ENCODE data around the gene CRTC1. TPM values are rescaled to one million over a fixed set of nuclear protein-coding genes. Genes with fewer than 3 reads are reported as not detected.

Gene CRTC1
- total RNA-seq, 2 experiments from 2014 or later = 5.6 to 6.3 TPM

DNA sequence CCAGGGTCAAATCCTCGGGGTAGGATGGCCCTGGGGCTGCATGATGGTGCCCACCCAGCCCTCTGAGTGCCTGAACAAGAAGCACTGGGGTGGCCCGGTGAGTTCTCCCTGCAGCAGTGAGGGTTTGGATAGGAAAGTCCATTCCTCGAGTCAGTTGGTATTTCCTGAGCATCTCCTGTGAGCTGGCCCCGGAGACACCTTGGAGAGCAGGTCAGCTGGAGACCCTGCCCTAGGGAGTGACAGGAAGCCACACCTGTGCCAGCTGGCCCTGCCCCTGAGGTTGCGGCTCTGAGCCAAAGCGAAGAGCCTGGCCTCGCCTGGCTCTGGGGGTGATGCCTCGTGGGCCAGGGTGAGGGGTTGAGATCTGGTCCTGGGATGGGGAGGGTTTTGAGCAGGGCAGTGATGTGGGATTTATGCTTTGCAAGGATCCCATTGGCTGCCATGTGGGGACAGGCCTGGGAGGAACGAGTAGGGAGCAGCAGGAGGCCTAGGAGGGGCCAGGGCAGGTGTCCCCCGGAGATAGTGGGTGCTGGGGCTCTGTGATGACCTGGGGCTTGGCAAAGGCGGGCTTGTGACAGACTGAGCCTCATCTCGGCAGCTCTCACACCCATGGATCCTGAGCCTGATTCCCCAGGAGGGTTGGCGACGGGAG, 16.0 kb downstream of the CRTC1 start:
- Mint-ChIP-seq H3K4me1 (ENCODE audit: low read depth) (peaks cover 31% of the 10 kb centered on the region), H3K4me3 (peak overlapping the region; percentile 65), H3K27me3 (no peaks in the 10 kb centered on the region), H3K36me3 (no peaks in the 10 kb centered on the region), H3K9me3 (no peaks in the 10 kb centered on the region), H3K27ac (peak overlapping the region; percentile 26)
- POLR2A ChIA-PET = interaction anchor here (0.6 to 1.0 kb wide), 2 partner anchors 220 to 410 kb away, joined by 4 read pairs; partner anchors contain the start of genes COPE and DDX49
- DNase-seq = no peak
- CTCF ChIA-PET = no interaction called here
- intact Hi-C loops (cut with micrococcal nuclease) = no loop called here

DNA sequence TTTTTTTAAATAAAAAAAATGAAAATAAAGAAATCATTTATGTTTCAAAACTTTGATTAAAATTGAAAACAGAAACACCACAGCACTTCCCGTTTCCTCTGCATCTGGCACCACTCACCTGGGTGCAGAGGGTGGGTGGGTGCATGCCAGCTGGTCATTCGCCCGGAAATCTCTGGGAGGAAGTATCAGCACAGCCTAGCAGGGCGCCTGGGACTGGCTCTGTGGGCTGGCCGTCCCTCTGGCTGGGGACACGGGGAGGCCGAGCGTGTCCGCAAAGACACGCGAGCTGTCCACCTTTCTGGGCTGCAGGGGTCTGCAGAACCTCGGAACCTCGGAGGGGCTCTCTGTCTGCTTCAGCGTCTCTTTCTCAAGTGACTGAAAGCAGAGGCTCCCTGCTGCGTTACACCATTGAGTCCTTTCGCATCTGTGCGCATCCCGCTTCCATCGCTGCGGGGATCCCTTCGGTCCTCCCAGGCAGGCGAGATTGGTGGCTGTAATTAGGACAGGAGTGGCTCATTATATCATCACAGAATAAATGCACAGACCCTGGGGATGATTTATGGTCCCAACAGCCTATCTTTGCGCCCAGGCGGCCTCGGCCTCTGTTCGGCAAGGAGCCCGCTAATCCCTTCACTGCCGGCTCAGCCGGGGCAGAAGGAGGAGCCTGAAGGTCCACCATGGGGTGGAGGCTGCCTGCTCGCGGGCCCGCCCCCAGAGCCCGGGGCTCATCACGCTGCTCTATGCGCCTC, 17.2 kb downstream of the CRTC1 start:
- H3K9me3 Mint-ChIP-seq = no peaks in the 10 kb centered on the region
- peak overlapping the region; percentile 55 for H3K4me3 Mint-ChIP-seq
- peaks cover 31% of the 10 kb centered on the region for H3K4me1 Mint-ChIP-seq (ENCODE audit: low read depth)
- intact Hi-C loops (cut with micrococcal nuclease) = no loop called here
- ChIA-PET CTCF (interaction anchor here (0.8 kb wide), 1 partner anchor 147 kb away, joined by 5 read pairs; no protein-coding TSS in a partner anchor), POLR2A (interaction anchor here (0.6 to 1.0 kb wide), 2 partner anchors 219 to 409 kb away, joined by 4 read pairs; partner anchors contain the start of genes COPE and DDX49)
- peak; percentile 76 for DNase-seq
- H3K36me3 Mint-ChIP-seq = no peaks in the 10 kb centered on the region
- no peaks in the 10 kb centered on the region for H3K27me3 Mint-ChIP-seq
- peak overlapping the region; percentile 28 for H3K27ac Mint-ChIP-seq

DNA sequence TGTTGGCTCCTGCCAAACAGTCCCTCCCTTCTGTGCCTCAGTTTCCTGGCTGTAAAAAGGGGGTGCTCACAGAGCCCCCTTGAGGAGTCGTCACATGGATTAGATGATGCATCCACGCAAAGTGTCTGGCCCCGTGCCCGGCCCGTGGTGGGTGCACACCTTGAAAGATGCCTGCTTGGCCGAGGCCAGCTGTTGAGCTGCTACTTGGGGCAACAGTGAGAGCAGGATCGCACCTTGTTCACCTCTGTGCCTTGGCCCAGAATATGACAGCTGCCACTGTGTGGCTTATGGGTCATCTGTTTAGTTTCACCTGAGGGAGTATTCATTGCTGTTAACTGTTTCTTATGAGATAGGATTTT, 17.7 kb downstream of the CRTC1 start:
- ChIA-PET POLR2A (no interaction called here), CTCF (no interaction called here)
- H3K27me3 Mint-ChIP-seq = no peaks in the 10 kb centered on the region

DNA sequence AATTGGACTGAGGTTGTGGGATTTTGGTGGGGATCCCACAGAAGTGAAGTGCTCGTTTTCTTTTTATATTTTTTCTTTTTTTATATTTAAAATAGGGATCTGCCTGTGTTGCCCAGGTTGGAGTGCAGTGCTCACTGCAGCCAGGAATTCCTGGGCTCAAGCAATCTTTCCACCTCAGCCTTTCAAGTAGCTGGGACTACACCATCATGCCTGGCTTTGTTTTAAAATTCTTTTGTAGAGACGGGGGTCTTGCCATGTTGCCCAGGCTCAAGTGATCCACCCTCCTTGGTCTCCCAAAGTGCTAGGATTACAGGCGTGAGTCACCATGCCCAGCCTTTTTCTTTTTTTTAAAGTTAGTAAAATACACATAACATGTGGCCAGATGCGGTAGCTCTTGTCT, 20.6 kb downstream of the CRTC1 start:
- H3K27ac Mint-ChIP-seq = no peak overlapping the region
- intact Hi-C loops (cut with micrococcal nuclease) = no loop called here
- no peaks in the 10 kb centered on the region for H3K36me3 Mint-ChIP-seq
- no peaks in the 10 kb centered on the region for H3K27me3 Mint-ChIP-seq
- ChIA-PET POLR2A (no interaction called here), CTCF (interaction anchor here (1.0 kb wide), 1 partner anchor 243 kb away, joined by 4 read pairs; no protein-coding TSS in a partner anchor)
- DNase-seq = no peak
- H3K4me3 Mint-ChIP-seq = no peak overlapping the region
- H3K9me3 Mint-ChIP-seq = no peaks in the 10 kb centered on the region
- H3K4me1 Mint-ChIP-seq (ENCODE audit: low read depth) = peaks cover 23% of the 10 kb centered on the region

More for the DNA sequence above, 17.7 kb downstream of the CRTC1 start:
- intact Hi-C loops (cut with micrococcal nuclease) = no loop called here
- DNase-seq = no peak
- Mint-ChIP-seq H3K27ac (no peak overlapping the region), H3K4me1 (ENCODE audit: low read depth) (peaks cover 31% of the 10 kb centered on the region), H3K36me3 (no peaks in the 10 kb centered on the region), H3K9me3 (no peaks in the 10 kb centered on the region), H3K4me3 (peak overlapping the region; percentile 55)

DNA sequence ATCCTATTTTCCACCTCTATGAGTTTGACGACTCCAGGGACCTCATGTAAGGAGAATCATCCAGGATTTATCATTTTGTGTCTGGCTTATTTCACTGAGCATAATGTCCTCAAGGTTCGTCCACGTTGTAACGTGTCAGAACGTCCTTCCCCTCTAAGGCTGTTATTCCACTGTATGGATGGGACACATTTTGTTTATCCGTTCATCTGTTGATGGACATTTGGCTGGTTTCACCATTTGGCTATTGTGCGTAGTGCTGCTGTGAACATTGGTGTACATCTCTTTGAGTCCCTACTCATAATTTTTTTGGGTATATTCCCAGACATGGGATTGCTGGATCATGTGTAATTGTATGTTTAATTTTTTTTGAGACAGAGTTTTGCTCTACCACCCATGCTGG, 21.5 kb downstream of the CRTC1 start:
- no peaks in the 10 kb centered on the region for H3K27me3 Mint-ChIP-seq
- no peak overlapping the region for H3K4me3 Mint-ChIP-seq
- DNase-seq = no peak
- ChIA-PET CTCF (no interaction called here), POLR2A (no interaction called here)
- no peak overlapping the region for H3K27ac Mint-ChIP-seq
- no peaks in the 10 kb centered on the region for H3K36me3 Mint-ChIP-seq
- intact Hi-C loops (cut with micrococcal nuclease) = no loop called here
- peaks cover 13% of the 10 kb centered on the region for H3K4me1 Mint-ChIP-seq (ENCODE audit: low read depth)
- H3K9me3 Mint-ChIP-seq = no peaks in the 10 kb centered on the region

DNA sequence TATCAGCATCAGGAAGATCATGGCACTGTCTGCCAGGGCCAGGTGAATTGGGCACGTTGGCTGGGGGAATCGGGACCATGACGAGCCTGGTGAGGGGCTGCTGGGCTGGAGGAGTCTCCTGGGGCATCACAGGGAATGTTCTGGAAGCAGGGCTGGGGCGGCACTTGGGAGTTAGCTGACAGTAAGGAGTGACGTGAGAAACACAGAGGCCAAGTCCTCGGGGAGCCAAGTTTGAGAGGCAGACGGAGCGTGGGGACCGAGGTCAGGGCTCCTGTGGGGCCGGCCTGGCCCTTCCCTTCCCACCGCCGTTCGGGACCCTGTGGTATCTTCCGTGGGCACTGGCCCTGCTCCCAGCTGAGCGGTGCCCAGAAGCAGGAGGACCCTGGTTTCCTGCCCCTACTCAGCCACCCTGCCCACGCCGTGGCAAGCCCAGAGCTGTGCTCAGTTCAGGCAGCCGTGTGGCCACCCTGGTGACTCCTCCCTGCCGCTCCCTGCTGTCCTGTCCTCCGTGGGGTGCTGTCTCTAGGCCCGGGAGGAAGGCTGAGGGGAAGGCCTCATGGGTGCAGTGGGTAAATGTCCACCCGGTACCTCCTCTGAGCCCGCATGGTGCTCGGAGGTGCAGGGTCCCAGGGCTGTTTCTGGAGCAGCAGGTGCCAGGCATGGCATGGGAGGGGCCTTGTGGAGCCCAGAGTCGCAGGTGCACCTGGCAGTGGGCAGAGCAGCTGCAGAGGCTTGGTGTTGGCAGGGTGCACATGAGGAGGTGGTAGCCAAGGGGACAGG, 25.2 kb downstream of the CRTC1 start:
- ChIA-PET CTCF (no interaction called here), POLR2A (no interaction called here)
- no peaks in the 10 kb centered on the region for H3K4me1 Mint-ChIP-seq (ENCODE audit: low read depth)
- H3K4me3 Mint-ChIP-seq = no peak overlapping the region
- no peaks in the 10 kb centered on the region for H3K9me3 Mint-ChIP-seq
- no peak overlapping the region for H3K27ac Mint-ChIP-seq
- no peak for DNase-seq
- H3K36me3 Mint-ChIP-seq = no peaks in the 10 kb centered on the region
- intact Hi-C loops (cut with micrococcal nuclease) = no loop called here
- H3K27me3 Mint-ChIP-seq = no peaks in the 10 kb centered on the region

DNA sequence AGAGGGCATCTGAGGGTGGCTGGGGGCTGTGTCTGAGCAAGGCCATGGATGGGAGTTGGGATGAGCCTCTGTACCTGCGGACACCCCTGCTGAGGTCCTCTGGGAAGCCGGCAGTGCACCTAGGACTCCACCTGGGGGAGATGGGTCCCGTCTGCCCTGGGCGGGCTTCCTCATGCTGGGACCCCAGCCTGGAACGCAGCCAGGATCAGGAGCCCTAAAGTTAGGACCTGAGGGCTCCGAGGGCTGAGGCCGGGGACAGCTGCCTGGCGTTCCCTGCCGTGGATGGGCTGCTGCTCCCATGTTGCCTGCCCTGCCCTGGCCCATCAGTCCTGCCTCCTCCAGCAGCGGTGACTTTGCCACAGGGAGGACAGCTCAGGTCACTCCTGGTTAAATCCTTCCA, 26.1 kb downstream of the CRTC1 start:
- Mint-ChIP-seq H3K4me1 (ENCODE audit: low read depth) (no peaks in the 10 kb centered on the region), H3K36me3 (no peaks in the 10 kb centered on the region), H3K4me3 (no peak overlapping the region), H3K27ac (no peak overlapping the region), H3K27me3 (no peaks in the 10 kb centered on the region), H3K9me3 (no peaks in the 10 kb centered on the region)
- intact Hi-C loops (cut with micrococcal nuclease) = no loop called here
- CTCF ChIA-PET = no interaction called here
- DNase-seq = no peak
- POLR2A ChIA-PET = no interaction called here

DNA sequence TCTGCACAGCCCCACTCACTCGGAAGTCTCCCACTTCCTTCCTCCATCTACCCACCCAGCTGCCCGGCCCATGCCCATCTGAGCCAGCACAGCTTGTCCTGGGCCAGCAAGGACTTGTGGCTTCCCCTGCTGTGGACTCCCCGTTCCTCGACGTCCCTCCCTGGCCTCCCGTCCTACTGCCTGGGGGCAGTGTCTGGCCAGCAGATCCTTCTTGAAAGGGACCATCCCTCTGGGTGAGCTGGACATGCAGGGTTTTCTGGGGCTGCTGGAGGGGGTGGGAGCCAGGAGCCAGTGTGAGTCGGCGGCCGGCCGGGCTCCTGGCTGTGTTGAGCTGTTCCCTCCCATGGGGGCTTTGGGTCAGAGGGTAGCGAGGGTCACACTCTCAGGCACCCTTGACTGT, 26.7 kb downstream of the CRTC1 start:
- Mint-ChIP-seq H3K4me3 (no peak overlapping the region), H3K4me1 (ENCODE audit: low read depth) (no peaks in the 10 kb centered on the region), H3K36me3 (no peaks in the 10 kb centered on the region), H3K27ac (no peak overlapping the region), H3K9me3 (no peaks in the 10 kb centered on the region), H3K27me3 (no peaks in the 10 kb centered on the region)
- ChIA-PET CTCF (no interaction called here), POLR2A (no interaction called here)
- intact Hi-C loops (cut with micrococcal nuclease) = no loop called here
- DNase-seq = no peak

DNA sequence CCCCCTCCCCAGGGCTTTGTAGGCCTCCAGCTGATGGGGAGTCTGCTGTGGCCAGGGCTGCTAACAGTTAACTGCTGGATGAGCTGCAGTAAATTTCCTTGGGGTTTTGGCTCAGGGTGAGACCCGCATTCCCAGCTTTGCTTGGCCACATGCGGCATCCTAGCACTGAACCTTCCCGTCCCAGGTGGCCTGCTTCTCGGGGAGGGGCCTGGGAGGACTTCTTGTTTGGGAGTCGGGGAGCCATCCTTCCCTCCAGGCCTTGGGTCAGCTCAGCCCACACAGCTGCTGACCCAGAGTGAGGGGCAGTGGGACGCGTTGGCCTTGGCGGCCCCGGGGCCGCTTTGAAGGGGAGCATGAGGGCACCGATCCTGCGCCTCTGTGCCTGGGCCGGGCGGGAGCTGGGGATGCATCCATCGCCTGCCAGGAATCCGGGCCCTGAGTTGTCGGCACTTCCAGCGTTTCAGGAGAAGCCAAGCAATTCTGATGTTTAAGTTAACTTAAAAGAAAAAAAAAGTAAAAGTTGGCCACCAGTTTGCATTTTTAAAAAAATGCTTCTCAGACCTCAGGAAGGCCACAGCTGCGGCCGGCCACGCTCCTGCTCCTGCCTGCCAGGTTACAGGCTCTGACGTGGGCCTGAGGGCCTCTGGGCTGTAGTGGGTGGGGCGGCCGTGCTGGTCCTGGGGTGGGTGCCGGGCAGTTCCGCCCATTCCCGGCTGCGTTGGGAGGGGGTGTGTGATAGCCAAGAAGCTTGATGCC, 27.7 kb downstream of the CRTC1 start:
- DNase-seq = no peak
- Mint-ChIP-seq H3K36me3 (no peaks in the 10 kb centered on the region), H3K27ac (no peak overlapping the region), H3K9me3 (no peaks in the 10 kb centered on the region), H3K4me1 (ENCODE audit: low read depth) (no peaks in the 10 kb centered on the region), H3K27me3 (no peaks in the 10 kb centered on the region), H3K4me3 (no peak overlapping the region)
- ChIA-PET POLR2A (no interaction called here), CTCF (no interaction called here)
- intact Hi-C loops (cut with micrococcal nuclease) = no loop called here

DNA sequence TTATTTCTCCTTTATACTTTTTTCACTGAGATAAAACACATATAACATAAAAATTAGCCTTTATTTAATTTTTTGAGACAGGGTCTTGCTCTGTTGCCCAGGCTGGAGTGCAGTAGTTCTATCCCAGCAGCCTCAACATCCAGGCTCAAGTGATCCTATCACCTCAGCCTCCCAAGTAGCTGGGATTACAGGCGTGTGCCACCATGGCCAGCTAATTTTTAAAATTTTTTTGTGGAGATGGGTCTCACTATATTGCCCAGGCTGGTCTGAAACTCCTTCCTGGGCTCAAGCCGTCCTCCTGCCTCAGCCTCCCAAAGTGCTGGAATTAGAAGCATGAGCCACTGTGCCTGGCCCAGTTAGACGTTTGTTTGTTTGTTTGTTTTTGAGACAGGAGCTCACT, 28.4 kb downstream of the CRTC1 start:
- no peaks in the 10 kb centered on the region for H3K36me3 Mint-ChIP-seq
- POLR2A ChIA-PET = no interaction called here
- no peak overlapping the region for H3K27ac Mint-ChIP-seq
- CTCF ChIA-PET = no interaction called here
- H3K4me3 Mint-ChIP-seq = no peak overlapping the region
- H3K4me1 Mint-ChIP-seq (ENCODE audit: low read depth) = peaks cover 3% of the 10 kb centered on the region
- intact Hi-C loops (cut with micrococcal nuclease) = no loop called here
- DNase-seq = no peak
- H3K27me3 Mint-ChIP-seq = no peaks in the 10 kb centered on the region
- no peaks in the 10 kb centered on the region for H3K9me3 Mint-ChIP-seq

DNA sequence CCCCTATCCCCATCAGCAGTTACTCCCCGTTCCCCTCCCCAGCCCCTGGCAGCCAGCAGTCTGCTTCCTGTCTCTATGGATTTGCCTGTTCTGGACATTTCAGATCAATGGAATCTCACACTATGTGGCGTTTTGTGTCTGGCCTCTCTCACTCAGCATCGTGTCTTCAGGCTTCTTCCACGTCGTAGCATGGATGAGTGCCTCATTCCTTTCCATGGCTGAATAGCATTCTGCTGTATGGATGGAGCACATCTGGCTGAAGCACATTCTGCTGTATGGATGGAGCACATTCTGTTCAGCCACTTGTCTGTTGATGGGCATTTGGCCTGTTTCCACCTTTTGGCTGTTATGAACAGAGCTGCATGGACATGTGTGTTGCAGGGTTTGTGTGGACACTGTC, 29.5 kb downstream of the CRTC1 start:
- intact Hi-C loops (cut with micrococcal nuclease) = no loop called here
- CTCF ChIA-PET = no interaction called here
- no peaks in the 10 kb centered on the region for H3K27me3 Mint-ChIP-seq
- H3K4me1 Mint-ChIP-seq (ENCODE audit: low read depth) = peaks cover 4% of the 10 kb centered on the region
- DNase-seq = no peak
- H3K9me3 Mint-ChIP-seq = no peaks in the 10 kb centered on the region
- POLR2A ChIA-PET = no interaction called here
- H3K36me3 Mint-ChIP-seq = no peaks in the 10 kb centered on the region
- no peak overlapping the region for H3K27ac Mint-ChIP-seq
- no peak overlapping the region for H3K4me3 Mint-ChIP-seq

DNA sequence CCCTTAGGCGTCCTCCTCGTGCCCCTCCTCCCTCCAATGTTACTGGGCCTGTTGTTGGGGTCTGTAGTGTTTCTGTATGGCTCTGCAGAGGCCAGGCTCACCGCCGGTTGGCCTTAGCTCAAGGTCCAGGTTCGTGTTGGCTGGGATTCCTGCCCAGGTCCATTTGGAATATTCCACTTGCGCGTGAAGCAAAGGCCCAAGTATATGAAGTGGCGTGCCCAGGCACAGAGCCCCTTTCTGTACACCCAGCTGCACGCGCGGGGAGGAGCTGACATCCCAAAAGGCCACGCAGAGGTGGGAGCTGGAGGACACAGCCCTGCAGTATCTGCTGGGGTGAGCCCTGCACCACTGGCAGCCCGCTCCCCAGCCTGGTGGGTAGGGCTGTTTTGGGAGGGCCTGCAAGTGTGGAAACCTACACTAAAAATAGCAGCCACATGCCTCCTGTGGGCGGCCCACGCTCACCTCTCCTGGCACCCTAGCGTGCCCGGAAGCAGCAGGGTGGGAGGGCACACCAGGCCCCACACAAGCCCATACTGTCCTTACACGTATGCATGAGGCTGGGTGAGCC, 30.2 kb downstream of the CRTC1 start:
- intact Hi-C loops (cut with micrococcal nuclease) = no loop called here
- no peak for DNase-seq
- Mint-ChIP-seq H3K4me3 (no peak overlapping the region), H3K9me3 (no peaks in the 10 kb centered on the region), H3K27me3 (no peaks in the 10 kb centered on the region), H3K36me3 (no peaks in the 10 kb centered on the region), H3K4me1 (ENCODE audit: low read depth) (peaks cover 4% of the 10 kb centered on the region), H3K27ac (no peak overlapping the region)
- ChIA-PET POLR2A (no interaction called here), CTCF (interaction anchor here (0.7 kb wide), 1 partner anchor 120 kb away, joined by 4 read pairs; no protein-coding TSS in a partner anchor)

Data from activated CD4-positive, alpha-beta memory T cell treated with anti-CD3 and anti-CD28 coated beads for 36 hours (primary cell).